Panc1 (cell line): ENCODE measurements around the gene RGS3. TPM values are rescaled to one million over a fixed set of nuclear protein-coding genes. Genes with fewer than 3 reads are reported as not detected.

Experiments used
- ATAC-seq: fragments of 200-7000 bp; cut with Tn5 transposase; 2 replicates; pipeline ENCODE4 v1.9.1; 2020; ENCODE audit warnings: mild to moderate bottlenecking, moderate library complexity
- BruUV-seq: library from RNA; stranded (reverse); fragments of 400-500 nt; replicated peaks from 2 replicates; lab custom pipeline; 2021; lab: Mats Ljungman, UMichigan
- CTCF ChIA-PET: fragments of 300-600 bp; sonication (Branson Sonifier 250); formaldehyde crosslinking; loops from one replicate; lab custom pipeline; 2022; ENCODE audit warnings: antibody characterized with exemption; lab: Charles Lee
- POLR2A ChIA-PET: fragments of 300-600 bp; sonication (Branson Sonifier 250); formaldehyde crosslinking; loops from one replicate; lab custom pipeline; 2022; ENCODE audit warnings: antibody characterized with exemption; lab: Charles Lee
- DNase-seq: peaks from one replicate; pipeline ENCODE4 v3.0.0-alpha.2; 2010; ENCODE audit warnings: low read depth, low spot score
- H3K27ac ChIP-seq: 2 replicates; pipeline ENCODE4 v1.5.1; 2011; ENCODE audit warnings: mild to moderate bottlenecking, low read length, inconsistent platforms
- H3K27me3 ChIP-seq: fragments of 200-500 bp; sonication (Bioruptor generic); 2 replicates; pipeline ENCODE4 v1.6.0; 2014; ENCODE audit warnings: low read length, inconsistent platforms; ENCODE audit not compliant: control insufficient read depth, insufficient read depth
- H3K36me3 ChIP-seq: fragments of 200-500 bp; sonication (Bioruptor generic); 2 replicates; pipeline ENCODE4 v1.5.1; 2014; ENCODE audit warnings: inconsistent platforms, mild to moderate bottlenecking, low read length, moderate library complexity; ENCODE audit not compliant: control insufficient read depth, insufficient read depth
- H3K4me1 ChIP-seq: 2 replicates; pipeline ENCODE4 v1.5.1; 2011; ENCODE audit warnings: inconsistent platforms, mild to moderate bottlenecking, low read length, moderate library complexity; ENCODE audit not compliant: control insufficient read depth, insufficient read depth
- H3K4me3 ChIP-seq, 2 experiments: 2 replicates each; pipeline ENCODE4 v1.5.1; 2011 to 2012; ENCODE audit warnings: low read depth in 2 of 2, low read length in 2 of 2, mild to moderate bottlenecking in 2 of 2, inconsistent platforms in 1 of 2, moderate library complexity in 1 of 2
- H3K9me3 ChIP-seq: fragments of 200-500 bp; sonication (Bioruptor generic); 2 replicates; pipeline ENCODE4 v1.5.1; 2014; ENCODE audit warnings: low read depth, mild to moderate bottlenecking, inconsistent platforms, low read length, moderate library complexity; ENCODE audit not compliant: control insufficient read depth, insufficient read depth
- CTCF ChIP-seq: fragments of 450-650 bp; IDR thresholded peaks from 2 replicates; pipeline ENCODE4 v1.5.1; 2017; ENCODE audit warnings: mild to moderate bottlenecking
- POLR2AphosphoS5 ChIP-seq: IDR thresholded peaks from 2 replicates; pipeline ENCODE4 v1.6.1; 2012; ENCODE audit warnings: mild to moderate bottlenecking, low read depth, low read length, moderate library complexity
- REST ChIP-seq, 2 experiments: IDR thresholded peaks; 2 replicates each; pipeline ENCODE4 v1.6.1; 2011 to 2012; ENCODE audit warnings: low read depth in 2 of 2, control low read depth in 1 of 2, low read length in 1 of 2, mild to moderate bottlenecking in 1 of 2, moderate library complexity in 1 of 2; ENCODE audit not compliant: insufficient read depth in 1 of 2
- SIN3A ChIP-seq: IDR thresholded peaks from 2 replicates; pipeline ENCODE4 v1.6.1; 2012; ENCODE audit warnings: low read depth, mild to moderate bottlenecking, low read length, moderate library complexity, borderline replicate concordance; ENCODE audit not compliant: insufficient read depth
- TCF7L2 ChIP-seq: IDR thresholded peaks from 2 replicates; pipeline ENCODE4 v1.6.1; 2011; ENCODE audit warnings: mild to moderate bottlenecking, low read depth, low read length, inconsistent platforms
- in situ Hi-C: cut with HindIII; loops from 2 replicates; pipeline ENCODE4 v1.10.0; 2016; ENCODE audit warnings: low sequenced_read_pairs, low pct_unique_long_range_greater_than_20kb
- intact Hi-C: fragments of 100-400 bp; cut with micrococcal nuclease; formaldehyde crosslinking; loops from one replicate; pipeline ENCODE4 v1.10.0; 2022; ENCODE audit not compliant: unreplicated experiment
- total RNA-seq: library from RNA; stranded (reverse); gene quantifications from one replicate; pipeline ENCODE4 v1.2.1, GENCODE V29; 2021; ENCODE audit not compliant: unreplicated experiment

The RGS3 gene
- total RNA-seq, 1 experiment from 2014 or later = 15.1 TPM

DNA sequence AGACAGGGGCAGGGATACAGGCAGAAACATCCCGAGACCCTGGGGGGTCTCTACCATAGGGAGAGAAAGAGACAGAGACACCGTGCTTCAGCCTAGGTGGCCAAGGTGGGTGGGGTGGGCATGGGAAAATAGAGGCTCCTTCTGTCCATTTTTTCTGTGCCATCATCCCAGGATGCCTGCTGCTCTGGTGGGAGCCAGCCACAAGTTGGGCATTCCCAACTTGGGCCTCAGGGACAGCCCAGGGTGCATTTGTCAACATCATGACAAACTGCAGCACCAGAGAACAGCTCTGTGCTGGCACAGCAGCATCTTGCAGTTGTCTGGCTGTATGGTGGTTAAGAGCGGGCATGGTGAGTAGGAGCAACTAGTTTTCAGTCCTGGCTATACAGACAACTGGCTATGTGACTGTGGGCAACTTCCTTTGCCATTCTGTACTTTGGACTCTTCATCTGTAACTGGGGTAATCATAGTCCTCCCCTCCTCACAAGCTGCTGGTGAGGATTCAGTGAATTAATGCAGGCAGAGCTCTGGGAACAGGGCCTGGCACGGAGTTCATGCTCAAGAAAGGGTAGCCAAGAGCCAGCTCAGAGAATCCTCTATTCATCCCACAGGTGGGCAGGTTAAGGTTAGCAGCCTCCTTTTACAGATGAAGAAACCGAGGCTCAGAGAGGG is 100.4 kb downstream of the RGS3 start:
- DNase-seq (no peak), ATAC-seq (no peak)
- H3K4me1 ChIP-seq = peaks cover 5% of the 10 kb centered on the region
- intact Hi-C loops = no loop called here
- no peak overlapping the region for H3K4me3 ChIP-seq
- TF ChIP-seq POLR2AphosphoS5 (no peak), SIN3A (no peak), CTCF (no peak), REST (IDR thresholded peaks at IDR 0.05; ENCODE audit: insufficient read depth in 1 of 2, low read depth in 2 of 2, low read length in 1 of 2) (no peak), TCF7L2 (no peak)
- no peaks in the 10 kb centered on the region for H3K9me3 ChIP-seq
- ChIA-PET CTCF (interaction anchor here (0.7 kb wide), 1 partner anchor 943 kb away, joined by 3 read pairs; no protein-coding TSS in a partner anchor), POLR2A (no interaction called here)
- no TSS peak for BruUV-seq
- no peaks in the 10 kb centered on the region for H3K27me3 ChIP-seq
- in situ Hi-C loops = no loop called here
- no peaks in the 10 kb centered on the region for H3K36me3 ChIP-seq
- H3K27ac ChIP-seq = no peak overlapping the region

DNA sequence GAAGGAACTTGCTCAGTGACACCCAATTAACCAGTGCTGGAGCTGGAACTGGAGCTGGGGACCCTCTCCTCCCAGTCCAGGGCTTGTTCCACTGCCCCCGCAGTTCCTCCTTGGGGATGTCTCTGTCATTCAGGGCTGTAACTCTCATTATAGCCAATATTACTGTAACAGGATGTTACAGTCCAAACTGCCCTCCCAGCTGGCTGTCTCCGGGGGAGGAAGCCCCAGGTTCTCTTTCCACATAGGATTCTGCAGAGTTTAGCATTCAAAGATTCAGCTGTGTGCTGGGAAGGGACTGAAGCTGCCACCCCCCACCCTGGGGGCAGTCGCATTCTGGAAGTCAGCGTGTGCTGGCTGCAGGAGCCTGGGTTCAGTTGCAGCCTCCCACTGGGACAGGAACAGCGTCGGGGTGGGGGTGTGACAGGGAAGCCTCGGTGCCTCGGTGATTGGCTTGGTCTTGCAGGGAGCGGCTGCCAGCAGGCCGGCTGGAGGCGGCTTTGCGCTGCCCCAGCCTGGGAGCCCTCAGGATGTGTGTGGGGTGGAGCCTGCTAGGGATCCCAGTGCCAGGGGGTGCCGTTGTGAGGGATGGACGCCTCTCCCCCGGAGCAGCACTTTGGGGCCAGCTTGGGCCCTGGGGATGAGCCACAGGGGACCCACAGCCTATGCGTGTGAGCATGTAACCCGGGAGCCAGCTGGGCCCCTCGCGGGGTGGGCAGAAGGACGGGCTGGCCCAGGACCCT is 101.1 kb downstream of the RGS3 start:
- H3K36me3 ChIP-seq = no peaks in the 10 kb centered on the region
- in situ Hi-C loops (no loop called here), intact Hi-C loops (no loop called here)
- H3K27me3 ChIP-seq = no peaks in the 10 kb centered on the region
- TF ChIP-seq REST (IDR thresholded peaks at IDR 0.05; ENCODE audit: insufficient read depth in 1 of 2, low read depth in 2 of 2, low read length in 1 of 2) = no peak
- no peak for TF ChIP-seq POLR2AphosphoS5
- no peak for TF ChIP-seq CTCF
- no peak for TF ChIP-seq TCF7L2
- TF ChIP-seq SIN3A = no peak
- peak overlapping the region; percentile 41 to 47 for H3K4me3 ChIP-seq
- peak overlapping the region; percentile 68 for H3K27ac ChIP-seq
- POLR2A ChIA-PET = no interaction called here
- no peaks in the 10 kb centered on the region for H3K9me3 ChIP-seq
- CTCF ChIA-PET = no interaction called here
- BruUV-seq = no TSS peak
- peak; percentile 84 for ATAC-seq
- H3K4me1 ChIP-seq = peaks cover 5% of the 10 kb centered on the region
- DNase-seq = no peak
